NCI-H1417 (cell line): ENCODE measurements around the gene KDM2B.
"Not testable (repeated sequence)": the region's sequence is repeated elsewhere in the genome, so short reads cannot be mapped to it uniquely, and the experiment has no call there.

Experiments
- DNase-seq, 3 experiments: peaks; one replicate each; lab custom pipeline; 2025; lab: John Stamatoyannopoulos, UW

The KDM2B gene

DNA sequence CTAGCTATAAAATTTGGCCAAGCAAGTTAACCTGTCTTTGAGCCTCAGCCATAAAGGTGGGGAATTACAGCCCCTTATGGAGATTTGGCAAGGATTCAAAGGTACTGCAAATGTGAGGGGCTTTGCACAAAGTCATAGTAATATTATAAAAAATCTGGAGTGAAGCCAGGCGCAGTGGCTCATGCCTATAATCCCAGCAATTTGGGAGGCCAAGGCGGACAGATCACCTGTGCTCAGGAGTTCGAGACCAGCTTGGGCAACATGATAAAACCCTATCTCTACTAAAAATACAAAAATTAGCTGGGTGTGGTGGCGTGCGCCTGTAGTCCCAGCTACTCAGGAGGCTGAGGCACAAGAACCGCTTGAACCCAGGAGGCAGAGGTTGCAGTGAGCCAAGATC is 4.1 kb upstream of the KDM2B start:
- DNase-seq, result not testable (repeated sequence)

DNA sequence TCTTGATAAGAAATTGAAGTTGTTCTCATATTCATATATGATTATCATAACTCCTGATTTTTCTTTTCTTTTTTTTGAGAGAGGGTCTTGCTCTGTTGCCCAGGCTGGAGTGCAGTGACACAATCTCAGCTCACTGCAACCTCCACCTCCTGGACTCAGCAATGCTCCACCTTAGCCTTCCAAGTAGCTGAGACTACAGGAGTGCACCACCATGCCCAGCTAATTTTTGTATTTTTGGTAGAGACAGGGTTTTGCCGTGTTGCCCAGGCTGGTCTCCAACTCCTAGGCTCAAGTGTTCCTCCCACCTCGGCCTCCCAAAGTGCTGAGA is 2.5 kb upstream of the KDM2B start:
- DNase-seq, result not testable (repeated sequence)

DNA sequence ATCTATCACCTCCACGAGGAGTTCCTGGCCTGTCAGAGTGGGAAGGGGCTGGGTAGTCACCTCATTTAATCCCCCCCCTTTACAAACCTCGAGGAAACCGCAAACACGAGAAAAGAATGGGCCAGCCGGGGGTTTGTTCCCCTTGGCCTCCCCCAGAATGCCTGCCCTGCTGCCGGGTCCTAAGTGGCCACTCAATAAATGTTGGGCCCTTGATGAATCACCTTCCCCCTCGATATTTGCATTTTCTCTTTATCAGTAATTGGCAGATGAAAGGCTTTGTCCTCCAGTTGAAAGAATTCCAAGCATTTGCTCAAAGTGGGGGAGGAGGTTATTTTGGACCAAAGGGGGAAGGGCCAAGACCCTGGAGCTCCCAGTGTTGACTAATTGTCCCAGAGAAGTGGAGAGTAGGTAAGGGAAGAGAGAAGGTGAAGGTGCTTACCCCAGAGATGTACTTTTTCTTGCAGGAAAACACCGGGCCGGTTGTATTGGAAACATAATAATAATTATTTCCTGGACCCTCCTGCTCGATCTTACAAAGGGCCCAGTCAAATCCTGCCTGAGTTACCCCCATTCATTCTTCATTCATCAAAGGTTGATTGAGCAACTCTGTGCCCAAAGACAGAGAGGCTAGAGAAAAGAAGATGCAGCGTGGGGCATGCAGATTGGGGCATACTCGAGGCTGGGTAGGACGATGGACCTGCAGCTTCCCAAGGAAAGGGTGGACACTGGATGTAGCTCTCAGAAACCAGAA is 1.9 kb upstream of the KDM2B start:
- peak in 1 of 3 experiments; percentile 30 for DNase-seq

DNA sequence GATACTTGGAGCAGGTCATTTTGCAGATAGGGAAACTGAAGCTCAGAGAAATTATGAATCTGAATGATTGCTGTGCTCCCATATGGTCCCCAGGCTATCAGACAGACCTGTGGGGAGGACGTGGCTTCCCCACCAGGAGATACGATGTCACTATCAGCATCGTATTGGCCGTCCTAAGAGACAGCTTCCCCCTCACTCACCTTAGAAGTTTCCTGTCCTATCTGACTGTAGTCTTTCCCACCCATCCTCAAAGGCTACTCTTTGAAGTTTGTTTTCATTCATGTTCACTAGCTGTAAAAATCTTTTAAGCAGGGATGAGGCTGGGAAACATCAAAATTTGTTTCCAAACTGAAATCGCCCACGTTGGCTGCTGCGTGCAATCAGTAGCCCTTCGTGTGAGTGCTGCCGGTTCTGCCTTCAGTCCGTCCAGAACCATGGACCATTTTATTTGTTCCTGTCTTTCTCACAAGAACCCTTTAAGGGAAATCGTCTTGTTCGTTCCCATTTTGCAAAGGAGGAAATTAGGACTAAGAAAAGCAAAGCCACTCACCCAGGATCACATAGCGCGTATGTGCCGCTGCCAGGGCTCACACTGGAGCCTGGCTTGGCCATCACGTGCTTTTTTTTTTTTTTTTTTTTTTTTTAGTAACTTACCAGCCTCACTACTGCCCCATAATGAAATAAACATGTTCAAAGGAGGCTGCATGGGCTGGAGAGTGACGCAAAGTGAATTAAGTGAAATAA is 1.0 kb upstream of the KDM2B start:
- DNase-seq, result peak in 2 of 3 experiments; percentile 32 to 45

DNA sequence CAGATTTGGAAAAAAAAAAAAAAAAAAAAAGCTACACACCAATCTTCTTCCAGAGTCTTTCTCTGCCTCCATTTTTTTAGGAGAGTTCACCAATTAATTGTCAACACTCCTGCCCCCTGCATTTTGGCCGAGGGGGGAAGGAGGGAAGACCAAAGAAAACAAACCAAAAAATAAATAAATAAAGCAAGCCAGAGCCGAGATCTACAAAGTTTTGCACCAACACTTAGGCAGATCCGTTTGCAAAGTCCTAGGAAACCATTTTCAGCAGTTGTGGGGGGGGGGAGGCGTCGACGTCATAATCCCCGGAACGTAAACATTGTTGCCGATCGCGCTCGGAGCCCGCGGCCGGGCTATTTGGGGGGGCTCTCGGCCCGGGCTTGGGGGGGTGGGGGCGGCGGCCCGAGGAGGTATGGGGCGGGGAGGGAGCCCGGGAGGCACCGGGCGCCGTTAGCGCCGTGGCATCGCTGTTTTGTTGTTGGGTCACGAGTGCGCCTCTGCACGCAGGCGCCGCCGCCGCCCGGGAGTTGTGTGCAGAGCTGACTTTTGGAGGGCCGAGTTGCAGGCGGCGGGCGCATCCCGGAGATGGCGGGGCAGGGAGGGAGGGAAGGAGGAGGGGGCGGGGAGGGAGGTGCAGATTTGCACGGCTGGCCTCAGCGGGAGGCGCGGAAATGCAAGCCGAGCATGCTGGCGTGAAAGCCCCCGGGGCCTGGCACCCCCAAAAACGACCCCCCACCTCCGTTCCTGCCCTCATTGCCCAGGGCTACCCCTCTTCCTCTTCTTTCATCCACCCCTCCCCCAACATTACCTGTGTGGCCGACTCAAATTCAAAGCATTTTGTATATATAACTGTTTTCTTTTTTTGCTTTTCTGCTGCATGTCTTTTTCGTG is 598 bp downstream of the KDM2B start:
- DNase-seq, result peak; percentile 86 to 88 (median 87)

DNA sequence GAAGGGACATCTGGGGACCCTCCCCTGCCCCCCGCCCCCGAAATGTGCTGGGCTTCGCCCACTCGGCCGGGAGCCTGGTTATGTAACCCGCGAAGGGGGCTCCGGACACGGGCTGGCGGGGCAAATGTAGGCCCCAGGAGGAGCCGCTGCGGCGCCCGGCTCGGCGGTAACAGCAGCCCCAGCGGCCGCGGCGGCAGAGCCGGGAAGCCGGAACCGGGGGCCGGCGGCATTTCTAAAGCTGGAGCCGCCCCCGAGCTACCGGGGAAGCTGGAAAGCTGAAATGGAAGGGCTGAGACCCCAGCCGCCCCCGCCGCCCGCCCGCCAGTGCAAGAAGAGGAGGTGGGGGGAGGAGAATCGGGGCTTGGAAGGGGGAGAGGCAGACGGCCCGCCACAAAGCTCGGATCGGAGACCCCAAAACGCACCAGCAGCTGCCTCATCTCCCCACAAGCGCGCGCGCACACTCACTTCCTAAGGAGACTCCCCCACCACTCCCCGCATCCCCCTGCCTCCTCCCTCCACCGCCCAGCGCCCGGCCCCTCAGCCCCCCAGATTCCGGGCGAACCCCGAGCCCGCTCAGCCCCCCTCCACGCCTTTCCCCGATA is 1.5 kb downstream of the KDM2B start:
- peak; percentile 50 to 73 (median 70) for DNase-seq

DNA sequence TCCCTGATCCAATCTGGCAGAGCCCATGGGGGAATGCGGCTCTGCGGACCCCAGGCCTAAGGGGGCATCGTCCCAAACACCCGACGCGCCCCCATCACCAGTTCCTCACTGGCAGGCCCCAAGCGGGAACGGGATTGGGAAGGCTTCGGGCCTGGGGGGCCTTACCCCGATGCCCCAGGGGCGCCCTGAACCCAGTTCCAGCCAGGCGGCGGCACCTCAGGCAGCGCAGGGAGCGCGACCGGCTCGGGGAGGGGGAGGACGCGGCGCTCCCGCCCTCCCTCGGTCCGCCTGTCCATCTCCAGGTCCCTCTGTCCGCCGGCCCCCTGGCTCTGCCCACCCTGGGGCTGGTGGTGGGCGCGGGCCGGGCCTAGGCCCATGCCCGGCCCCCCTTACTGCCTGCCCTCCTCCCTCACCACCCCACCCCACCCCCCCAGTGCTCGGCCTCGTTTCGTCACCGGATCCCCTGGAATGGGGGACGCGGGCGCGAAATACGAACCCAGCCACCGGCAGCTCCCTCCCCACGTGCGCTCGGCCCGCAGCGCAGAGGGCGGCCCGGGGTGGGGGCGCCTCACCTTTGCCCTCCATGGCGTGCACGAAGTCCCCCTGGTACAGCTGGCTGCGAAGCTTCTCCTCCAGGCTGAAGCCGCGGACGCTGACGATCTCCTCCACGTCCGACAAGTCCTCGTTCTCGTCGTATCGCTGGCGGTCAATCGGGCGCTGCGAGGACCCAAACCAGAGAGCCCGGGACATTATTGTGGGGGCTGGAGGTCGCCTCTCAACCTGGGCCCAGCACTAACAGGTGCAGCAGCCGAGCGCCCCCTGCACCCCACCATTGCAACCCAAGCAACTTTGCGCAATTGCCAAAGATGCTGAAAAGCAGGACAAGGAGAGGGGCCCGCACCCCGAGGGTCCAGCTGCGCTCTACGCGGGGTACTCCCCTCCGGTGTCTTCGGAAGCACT is 2.3 kb downstream of the KDM2B start:
- DNase-seq, result peak; percentile 34 to 79 (median 72)

DNA sequence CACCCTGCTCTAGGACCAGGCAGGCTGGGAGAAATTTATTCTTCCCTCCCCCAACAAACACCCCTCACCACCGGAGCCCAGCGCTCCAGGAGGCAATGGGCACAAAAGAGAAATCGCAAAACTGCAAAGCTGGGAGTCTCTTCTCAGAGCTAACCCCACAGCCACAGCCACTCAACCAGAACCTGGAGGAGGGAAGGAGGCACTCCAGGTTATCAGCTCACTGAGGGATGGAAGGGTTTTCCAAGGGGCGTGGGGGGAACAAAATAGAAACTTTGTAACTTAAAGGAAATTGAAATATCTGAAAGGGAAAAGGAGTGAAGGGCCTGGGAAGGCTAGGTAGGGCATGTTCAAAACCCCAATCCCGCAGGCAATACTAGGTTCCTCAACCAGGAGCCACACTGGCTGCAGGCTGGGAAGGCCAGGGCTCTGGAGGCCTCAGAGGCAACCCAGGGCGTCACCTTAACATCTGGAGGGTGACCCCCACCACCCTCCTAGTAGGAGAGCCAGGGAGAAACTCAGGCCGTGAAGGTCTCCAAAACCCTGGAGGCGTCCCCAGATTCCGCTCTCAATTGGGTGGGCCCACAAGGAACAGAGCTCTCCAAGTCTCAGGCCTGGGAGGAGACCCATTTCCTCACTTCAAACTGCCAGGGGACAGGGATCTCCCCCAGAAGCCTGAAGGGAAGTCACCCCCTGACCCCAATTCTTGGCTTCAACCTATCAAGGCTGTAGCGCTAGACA is 3.2 kb downstream of the KDM2B start:
- peak in 2 of 3 experiments; percentile 32 to 75 for DNase-seq

DNA sequence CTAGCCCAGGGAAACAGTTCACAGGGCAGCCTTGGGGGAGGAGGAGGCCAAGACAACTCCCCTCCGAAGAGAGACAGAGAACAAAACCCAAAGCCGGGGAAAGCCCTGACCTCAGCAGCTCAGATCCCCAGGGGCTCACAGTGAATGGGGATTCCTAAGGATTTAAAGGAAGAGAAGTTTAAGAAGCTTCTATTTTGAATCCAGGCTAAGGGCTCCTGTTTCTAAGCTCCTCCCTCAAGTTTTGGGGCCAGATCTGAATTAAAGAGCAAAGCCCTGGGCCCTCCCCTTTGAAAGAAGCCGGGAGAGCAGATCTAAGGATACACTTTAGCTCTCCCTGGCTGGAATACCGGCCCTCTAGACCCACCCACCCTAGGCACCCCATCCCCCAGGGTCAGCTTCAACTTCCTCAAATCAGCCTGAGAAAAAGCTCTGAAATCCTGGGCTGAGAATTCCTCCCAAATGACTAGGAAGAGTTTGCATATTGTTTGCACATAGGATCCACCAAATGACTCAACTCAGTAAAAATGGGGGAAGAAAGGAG is 3.9 kb downstream of the KDM2B start:
- no peak for DNase-seq

DNA sequence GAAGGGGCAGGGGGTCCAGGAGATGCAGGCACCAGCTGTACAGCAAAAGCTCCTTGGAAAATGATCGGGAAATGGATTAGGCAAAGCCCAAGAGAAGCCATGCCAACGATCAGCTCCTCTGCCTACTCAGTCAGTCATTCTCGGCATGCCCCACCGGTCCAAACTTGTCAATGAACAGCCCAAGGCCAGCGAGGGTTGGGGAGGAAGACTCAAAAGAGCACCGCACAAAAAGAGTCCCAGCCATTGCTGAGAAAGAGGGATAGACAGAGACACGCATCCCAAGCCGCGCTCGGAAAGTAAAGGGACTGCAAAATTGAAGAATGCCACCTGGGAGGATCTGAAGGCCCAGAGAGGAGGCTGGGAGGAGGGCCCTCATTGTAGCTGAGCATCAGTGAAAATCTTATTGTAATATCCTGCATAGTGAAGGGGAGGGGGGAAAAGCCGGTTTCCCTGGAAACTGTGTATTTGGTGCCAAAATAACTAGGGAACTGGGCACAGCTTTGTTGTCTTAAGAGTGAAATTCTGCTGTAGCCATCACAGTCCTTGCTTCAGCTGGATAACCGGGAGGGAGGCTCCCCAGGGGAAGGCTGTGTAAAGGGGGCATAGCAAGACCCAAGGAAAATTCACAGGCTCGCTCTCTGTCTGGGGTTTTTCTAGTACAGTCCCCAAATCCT is 4.7 kb downstream of the KDM2B start:
- DNase-seq, result no peak

DNA sequence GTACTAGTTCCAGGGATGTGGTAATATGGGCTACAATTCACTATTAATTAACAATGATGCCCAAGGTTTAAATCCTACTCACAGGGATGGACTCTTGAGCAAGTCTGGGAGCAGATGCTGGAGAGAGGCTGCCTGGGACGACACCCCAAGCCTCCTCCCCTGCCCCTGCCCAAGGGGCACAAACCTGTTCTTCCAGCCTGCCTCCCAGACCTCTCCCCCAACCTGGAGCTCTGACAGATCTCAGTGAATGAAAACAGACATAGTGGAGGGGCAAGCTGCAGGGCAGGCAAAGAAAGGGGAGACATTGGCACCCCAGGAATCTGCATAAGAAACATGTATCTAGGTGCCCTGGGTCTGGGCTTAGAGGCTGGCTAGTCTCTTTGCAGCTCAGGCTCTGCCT is 5.8 kb downstream of the KDM2B start:
- DNase-seq, result no peak

DNA sequence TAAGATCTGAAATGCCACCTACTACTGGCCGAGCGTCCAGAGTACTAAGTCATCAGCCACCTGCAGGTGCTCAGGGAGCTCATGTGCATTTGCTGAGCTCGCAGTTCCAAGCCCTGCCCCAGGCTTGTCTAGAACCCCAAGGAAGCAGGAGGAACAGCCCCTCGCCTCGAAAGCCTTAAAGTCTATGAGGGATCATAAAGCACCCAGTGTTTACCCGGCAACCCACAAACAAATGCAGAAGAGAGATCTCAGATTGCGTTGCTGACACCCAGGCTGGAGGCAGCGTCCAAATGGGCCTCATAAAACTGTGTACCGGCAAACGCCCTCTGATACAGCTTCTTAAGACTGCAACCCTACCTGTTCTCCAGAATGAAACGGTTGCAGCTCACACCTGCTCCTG is 6.8 kb downstream of the KDM2B start:
- DNase-seq, result peak in 1 of 3 experiments; percentile 94

DNA sequence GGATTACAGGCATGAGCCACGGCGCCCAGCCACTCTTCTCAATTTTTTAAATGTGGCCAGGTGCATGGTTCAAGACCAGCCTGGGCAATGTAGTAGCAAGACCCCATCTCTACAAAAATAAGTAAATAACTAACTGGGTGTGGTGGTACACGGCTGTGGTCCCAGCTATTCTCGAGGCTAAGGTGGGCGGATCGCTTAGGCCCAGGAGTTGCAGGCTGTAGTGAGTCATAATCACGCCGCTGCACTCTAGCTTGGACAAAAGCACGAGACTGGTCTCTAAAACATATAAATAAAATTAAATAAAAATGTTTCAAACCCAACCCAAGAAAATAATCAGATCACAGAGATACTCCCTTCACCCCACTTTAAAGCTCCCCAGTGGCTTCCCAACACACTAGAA is 8.9 kb downstream of the KDM2B start:
- DNase-seq, result no peak

DNA sequence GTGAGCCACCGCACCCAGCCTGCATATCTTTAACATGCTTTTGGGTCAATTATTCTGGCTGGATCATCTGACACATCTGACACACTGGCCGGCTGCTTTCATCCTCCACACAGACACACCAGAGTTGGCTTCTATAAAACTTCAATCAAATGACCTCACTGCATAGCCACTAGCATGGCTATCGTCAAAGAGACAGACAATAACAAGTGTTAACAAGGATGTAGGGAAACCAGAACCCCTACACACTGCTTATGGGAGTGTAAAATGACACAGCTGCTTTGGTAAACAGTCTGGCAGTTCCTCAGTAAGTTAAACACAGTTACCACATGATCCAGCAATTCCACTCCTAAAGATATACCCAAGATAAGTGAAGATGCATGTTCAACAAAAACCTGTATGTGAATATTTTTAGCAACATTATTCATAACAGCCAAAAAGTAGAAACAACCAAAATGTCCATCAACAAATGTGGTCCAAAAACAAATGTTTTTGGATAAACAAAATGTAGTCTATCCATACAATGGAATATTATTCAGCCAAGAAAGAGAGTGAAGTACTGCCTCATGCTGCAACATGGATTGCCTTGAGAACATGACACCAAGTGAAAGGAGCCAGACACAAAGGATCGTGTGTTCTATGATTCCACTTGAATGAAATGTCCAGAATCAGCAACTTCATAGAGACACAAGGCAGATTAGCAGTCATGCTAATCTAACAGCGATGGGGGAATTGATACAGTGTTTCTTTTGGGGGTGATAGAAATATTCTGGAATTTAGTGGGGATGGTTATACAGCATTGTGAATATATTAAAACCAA is 10.1 kb downstream of the KDM2B start:
- DNase-seq, result no peak

DNA sequence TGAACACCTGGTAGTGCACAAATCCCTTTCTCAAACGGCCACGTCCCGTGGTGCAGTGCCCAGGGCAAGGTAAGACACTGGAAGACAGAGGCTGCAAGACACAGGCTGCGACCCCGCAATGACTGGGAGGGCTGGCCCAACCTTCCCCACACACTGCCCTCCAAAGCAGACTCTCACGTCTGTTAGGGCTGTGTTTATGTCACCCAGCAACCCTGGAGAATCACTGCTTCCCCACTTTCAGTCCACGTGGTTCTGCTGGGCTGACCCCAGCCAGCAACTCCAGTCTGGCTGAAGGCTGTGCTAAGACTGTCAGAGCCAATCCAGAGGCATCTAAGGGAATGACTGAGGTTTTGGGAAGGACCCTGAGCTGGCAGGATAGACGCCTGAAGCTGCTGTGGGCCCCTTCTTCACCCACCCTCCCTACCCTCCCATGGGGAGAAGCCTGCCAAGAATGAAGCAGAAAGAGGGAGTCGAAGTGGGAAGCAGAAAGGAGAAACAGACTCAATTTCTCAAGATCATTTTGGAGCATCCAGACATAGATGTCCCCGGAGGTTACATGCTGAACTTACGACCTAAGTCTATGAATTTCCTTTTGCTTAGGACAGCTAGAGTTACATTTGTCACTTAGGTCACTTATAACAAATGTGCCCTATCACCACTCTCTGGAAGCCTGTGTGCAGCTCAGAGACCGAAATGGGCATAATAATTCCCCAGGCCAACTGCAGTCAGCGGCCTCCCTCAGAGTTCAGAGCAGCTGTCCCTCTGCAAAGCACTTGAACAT is 11.7 kb downstream of the KDM2B start:
- DNase-seq, result no peak

DNA sequence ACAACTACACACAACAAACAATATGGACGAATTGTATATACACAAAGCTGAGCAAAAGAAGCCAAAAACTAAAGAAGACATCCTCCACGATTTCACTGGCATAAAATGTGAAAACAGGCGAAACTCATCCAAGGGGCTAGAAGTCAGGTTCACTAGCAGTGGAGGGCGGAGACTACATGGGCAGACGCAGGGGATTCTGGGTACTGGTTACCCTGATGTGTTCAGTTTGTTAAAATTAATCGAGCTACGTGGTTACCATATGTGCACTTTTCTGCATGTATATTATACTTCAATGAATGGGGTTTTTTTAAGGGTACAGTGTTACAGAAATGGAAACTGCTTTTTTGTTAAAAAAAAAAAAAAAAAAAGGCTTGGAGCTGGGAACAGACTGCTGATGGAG is 12.3 kb downstream of the KDM2B start:
- DNase-seq, result no peak

DNA sequence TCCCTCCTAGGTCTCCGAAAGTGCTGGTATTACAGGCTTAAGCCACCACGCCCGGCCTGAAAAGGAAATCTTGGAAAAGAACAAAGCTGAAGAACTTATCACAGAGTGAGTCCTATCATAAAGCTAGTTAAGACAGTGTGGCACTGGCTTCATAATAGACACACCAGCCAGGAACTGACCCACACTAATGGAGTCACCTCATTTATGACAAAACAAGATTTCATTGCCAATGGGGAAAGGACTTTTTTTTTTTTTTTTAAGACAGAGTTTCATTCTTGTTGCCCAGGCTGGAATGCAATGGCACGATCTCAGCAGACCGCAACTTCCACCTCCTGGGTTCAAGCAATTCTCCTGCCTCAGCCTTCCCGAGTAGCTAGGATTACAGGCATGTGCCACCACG is 15.7 kb downstream of the KDM2B start:
- DNase-seq, result no peak

DNA sequence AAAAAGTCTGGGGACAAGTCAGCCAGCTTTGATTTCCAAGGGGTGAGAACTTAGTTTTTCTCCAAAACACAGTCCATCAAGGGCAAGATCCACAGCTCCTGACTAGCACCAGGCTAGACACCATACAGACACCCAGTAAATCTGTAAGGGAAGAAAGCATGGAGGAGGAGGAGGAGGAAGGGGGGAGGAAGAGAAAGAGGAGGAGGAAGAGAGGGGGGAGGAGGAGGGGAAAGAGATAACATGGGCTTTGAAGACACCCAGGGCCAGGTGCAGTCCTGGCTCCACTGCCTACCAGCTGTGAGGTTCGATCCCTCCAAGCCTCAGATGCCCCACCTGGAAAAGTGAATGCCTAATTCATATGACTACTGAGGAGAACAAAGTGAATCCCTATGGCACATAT is 18.3 kb downstream of the KDM2B start:
- no peak for DNase-seq
